ENCODE results near the gene CCNI.

Gene CCNI

GRCh38 chr4:77001907-77002306 lies 73.9 kb downstream of the CCNI start:
- H3K27ac ChIP-seq, result no peak overlapping the region; the same call in 1 of the 2 replicates
- TF ChIP-seq CTCF (conservative IDR thresholded peaks at IDR 0.05), result no peak

- no peak overlapping the region for H3K27ac ChIP-seq
- no peak for TF ChIP-seq CTCF (conservative IDR thresholded peaks at IDR 0.05)
Measured at GRCh38 chr4:76998251-76998901, 77.4 kb downstream of the CCNI start.

DNA sequence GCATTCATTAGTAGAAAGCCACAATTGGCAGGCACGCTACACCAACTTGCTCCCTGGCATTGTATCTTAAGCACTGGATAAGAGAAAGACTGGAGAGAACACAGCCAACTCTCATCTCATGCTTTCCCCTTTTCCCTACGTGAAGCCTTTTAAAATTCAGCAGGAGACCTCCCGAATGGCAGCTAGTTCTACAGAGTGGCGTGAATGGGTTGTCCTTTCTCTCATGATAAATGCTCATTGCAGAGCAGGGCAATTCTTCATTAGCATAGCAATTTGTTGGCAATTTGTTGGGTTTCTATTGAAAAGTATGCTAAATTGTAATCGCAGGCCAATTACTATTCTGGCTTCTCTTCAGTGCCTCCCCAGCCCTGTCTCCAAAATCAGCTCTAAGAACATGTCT lies 78.3 kb downstream of the CCNI start:
- TF ChIP-seq CTCF (conservative IDR thresholded peaks at IDR 0.05), result no peak
- H3K27ac ChIP-seq, result no peak overlapping the region
